ENCODE results near the gene NOCT. TPM values are rescaled to one million over a fixed set of nuclear protein-coding genes. Genes with fewer than 3 reads are reported as not detected.
A peak's percentile ranks its signal among the peaks of the same experiment; 100 is the strongest.

The NOCT gene
- total RNA-seq, 1 donor from 2014 or later: 4.2 TPM

DNA sequence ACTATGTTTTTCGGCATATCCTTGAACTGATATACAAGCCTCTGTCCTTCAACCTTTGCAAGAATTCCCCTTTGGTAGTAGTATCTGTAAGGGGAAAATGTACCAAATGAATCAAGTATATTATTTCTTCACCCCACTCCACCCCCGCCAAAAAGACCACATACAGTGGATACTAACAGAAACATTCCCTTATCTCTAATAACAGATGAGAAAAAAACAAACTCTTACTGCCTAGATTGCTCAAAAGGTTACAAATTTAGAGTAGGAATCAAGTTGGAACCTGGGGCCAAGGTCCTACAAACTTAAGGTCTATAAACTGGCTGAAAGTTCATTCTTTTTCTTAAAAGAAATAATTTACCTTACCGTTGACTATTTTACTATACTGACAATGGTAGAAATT, 45.0 kb downstream of the NOCT start:
- intact Hi-C loops (cut with DNase I): no loop called here
- Histone ChIP-seq H3K27me3 (no peaks in the 10 kb centered on the region), H3K4me3 (no peak overlapping the region), H3K27ac (no peak overlapping the region), H3K4me1 (peaks cover 5% of the 10 kb centered on the region), H3K9me3 (no peaks in the 10 kb centered on the region), H3K36me3 (peaks cover 0 to 68% of the 10 kb centered on the region in 2 donors)
- TF ChIP-seq POLR2A (IDR thresholded peaks at IDR 0.05): no peak
- no peak for DNase-seq (ENCODE audit: extremely low spot score in 2 of 2)

DNA sequence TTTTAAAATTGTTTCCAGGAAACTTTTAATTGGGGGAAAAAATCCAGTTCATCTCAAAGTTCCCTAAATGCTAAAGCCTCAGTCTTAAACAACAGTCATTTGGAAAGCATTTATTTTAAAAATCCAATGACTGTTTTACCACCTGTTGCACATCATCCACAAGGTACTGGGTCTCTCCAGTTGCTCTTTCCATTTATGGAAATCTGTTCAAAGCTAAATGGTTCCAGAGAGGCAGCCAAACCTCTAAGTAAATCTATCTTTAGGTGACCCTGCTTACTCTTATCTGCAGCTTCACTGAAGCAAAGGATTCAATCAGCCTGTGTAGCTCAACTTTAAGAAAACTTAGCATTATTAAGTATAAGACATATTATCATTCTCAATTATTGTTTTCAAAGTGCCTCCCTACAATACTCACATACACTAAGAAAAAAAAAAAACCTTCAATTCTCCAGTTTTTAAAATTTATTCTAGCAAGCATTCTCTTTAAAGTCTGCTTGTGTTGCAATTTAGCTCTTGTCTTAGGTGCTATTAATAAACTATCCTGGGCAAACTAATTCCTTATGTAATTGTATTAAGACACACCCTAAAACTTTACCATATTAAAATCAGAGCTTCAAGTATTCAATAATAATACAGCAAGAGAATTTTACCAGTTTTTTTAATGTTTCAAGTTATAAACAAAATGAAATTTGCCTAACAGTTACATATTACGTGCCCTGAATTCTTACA, 60.6 kb downstream of the NOCT start:
- TF ChIP-seq, protein P1, sequence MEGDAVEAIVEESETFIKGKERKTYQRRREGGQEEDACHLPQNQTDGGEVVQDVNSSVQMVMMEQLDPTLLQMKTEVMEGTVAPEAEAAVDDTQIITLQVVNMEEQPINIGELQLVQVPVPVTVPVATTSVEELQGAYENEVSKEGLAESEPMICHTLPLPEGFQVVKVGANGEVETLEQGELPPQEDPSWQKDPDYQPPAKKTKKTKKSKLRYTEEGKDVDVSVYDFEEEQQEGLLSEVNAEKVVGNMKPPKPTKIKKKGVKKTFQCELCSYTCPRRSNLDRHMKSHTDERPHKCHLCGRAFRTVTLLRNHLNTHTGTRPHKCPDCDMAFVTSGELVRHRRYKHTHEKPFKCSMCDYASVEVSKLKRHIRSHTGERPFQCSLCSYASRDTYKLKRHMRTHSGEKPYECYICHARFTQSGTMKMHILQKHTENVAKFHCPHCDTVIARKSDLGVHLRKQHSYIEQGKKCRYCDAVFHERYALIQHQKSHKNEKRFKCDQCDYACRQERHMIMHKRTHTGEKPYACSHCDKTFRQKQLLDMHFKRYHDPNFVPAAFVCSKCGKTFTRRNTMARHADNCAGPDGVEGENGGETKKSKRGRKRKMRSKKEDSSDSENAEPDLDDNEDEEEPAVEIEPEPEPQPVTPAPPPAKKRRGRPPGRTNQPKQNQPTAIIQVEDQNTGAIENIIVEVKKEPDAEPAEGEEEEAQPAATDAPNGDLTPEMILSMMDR (IDR thresholded peaks at IDR 0.05): no peak
- no peak for TF ChIP-seq POLR2A (IDR thresholded peaks at IDR 0.05)
- no peak for TF ChIP-seq POLR2AphosphoS5 (IDR thresholded peaks at IDR 0.05; ENCODE audit: insufficient read depth in 1 of 2, low read depth in 1 of 2)
- H3K4me1 ChIP-seq: peaks cover 48% of the 10 kb centered on the region
- no peak overlapping the region for H3K4me3 ChIP-seq
- DNase-seq (ENCODE audit: extremely low spot score in 2 of 2): no peak
- intact Hi-C loops (cut with DNase I): no loop called here
- no peak overlapping the region for H3K27ac ChIP-seq
- no peaks in the 10 kb centered on the region for H3K9me3 ChIP-seq
- H3K36me3 ChIP-seq: peaks cover 0 to 21% of the 10 kb centered on the region in 2 donors
- H3K27me3 ChIP-seq: no peaks in the 10 kb centered on the region

DNA sequence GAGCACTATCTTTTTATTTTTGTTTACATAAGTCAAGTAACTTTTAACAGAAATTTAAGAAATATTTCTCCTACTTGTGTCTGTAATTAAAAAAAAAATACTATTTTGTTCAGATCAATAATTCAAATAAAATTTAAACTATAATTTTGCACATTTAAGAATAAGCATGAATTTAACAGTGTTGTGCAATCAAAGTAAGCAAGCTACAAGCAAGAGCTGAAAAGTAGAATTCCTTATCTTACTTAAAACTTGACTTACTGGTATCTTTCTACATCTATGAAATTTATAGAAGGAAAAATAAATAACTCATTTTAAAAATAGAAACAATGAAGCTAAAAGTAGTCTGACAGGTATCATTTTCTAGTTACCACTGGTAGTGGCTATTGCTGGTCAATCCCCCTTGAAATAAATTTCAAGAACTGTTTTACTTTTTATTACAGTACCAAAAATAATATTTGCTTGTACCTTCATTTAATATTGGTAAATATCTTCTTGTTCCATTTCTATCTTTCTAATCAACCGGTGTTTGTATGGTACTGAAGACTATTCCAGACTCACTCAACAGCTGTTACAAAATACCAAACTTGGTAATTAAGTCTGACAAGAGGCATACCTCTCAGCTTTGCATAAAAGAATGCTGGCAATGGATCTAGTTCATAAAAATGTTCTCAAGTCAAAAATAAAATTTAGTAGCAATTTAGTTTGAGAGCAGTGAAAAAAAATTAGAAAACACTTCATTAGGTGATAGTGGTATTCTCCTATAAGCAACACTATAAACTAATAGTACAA, 62.2 kb downstream of the NOCT start:
- Histone ChIP-seq H3K4me3 (no peak overlapping the region), H3K4me1 (peaks cover 59% of the 10 kb centered on the region), H3K9me3 (no peaks in the 10 kb centered on the region), H3K27ac (no peak overlapping the region), H3K27me3 (no peaks in the 10 kb centered on the region), H3K36me3 (peaks cover 0 to 5% of the 10 kb centered on the region in 2 donors)
- intact Hi-C loops (cut with DNase I): no loop called here
- no peak for TF ChIP-seq POLR2A (IDR thresholded peaks at IDR 0.05)
- TF ChIP-seq POLR2AphosphoS5 (IDR thresholded peaks at IDR 0.05; ENCODE audit: insufficient read depth in 1 of 2, low read depth in 1 of 2): no peak
- TF ChIP-seq, protein P1 (IDR thresholded peaks at IDR 0.05): no peak
- no peak for DNase-seq (ENCODE audit: extremely low spot score in 2 of 2)

DNA sequence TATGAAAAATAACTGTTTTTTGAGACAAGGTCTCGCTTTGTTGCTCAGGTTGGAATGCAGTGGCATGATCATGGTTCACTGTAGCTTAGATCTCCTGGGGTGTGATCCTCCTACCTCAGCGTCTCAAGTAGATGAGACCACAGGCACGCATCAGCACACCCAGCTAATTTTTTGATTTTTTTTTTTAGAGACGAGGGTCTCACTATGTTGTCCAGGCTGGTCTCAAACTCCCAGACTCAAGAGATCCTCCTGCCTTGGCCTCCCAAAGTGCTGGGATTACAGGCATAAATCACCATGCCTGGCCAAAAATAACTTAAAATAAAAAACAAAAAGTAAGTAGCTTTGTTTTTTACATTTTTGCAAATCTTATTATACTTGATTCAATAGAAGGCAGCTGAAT, 63.3 kb downstream of the NOCT start:
- Histone ChIP-seq H3K27me3 (no peaks in the 10 kb centered on the region), H3K4me1 (peaks cover 58% of the 10 kb centered on the region), H3K4me3 (no peak overlapping the region), H3K9me3 (no peaks in the 10 kb centered on the region), H3K27ac (no peak overlapping the region), H3K36me3 (no peaks in the 10 kb centered on the region)
- DNase-seq (ENCODE audit: extremely low spot score in 2 of 2): no peak
- no peak for TF ChIP-seq POLR2AphosphoS5 (IDR thresholded peaks at IDR 0.05; ENCODE audit: insufficient read depth in 1 of 2, low read depth in 1 of 2)
- TF ChIP-seq, protein P1 (IDR thresholded peaks at IDR 0.05): no peak
- no peak for TF ChIP-seq POLR2A (IDR thresholded peaks at IDR 0.05)
- intact Hi-C loops (cut with DNase I): no loop called here

DNA sequence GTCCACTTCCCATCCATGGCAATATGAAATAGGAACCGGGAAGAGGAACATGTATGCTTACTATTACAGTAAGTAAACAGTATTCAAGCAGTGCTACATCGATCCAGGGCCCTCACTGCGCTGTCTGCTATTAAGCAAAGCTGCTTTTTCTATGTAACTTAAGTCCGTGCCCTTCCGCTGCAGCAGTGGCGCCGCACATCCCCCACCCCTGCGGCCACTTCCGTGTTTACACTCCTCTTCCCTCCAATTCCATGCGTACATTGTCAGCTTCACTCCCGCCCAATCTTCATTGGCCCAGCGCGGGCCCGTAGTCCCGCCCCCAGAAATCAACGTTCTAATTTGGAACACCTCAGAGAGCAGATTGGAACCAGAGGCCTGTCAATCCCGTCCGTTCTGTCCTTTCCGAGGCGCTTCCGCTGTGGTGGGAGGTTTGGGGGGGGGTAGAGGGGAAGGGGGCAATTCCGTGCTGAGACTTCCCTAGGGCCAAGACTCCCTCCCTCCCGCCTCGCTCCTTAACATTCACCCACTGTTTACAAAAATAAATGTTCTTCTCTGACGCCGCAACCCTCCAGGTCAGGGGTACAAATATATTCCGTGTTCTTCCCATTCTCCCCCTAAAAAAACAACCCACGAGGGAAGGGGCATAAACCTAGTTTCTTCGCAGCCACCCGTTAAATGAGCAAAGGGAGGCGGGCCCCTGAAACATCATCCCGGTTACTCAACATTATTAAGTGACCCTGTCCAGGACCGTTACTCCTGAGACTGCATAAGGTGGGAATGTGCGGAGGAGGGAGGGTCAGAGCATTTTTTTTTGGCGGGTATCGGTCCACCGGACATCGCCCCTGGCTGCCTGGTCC, 67.4 kb downstream of the NOCT start:
- H3K36me3 ChIP-seq: no peaks in the 10 kb centered on the region
- peak; percentile 97 to 98 for DNase-seq (ENCODE audit: extremely low spot score in 2 of 2)
- no peaks in the 10 kb centered on the region for H3K9me3 ChIP-seq
- intact Hi-C loops (cut with DNase I): loop anchor here (5.0 kb wide), 2 partner anchors 94 to 214 kb away; partner anchors contain the start of gene ELF2
- no peaks in the 10 kb centered on the region for H3K27me3 ChIP-seq
- TF ChIP-seq, protein P1 (IDR thresholded peaks at IDR 0.05): no peak
- TF ChIP-seq POLR2AphosphoS5 (IDR thresholded peaks at IDR 0.05; ENCODE audit: insufficient read depth in 1 of 2, low read depth in 1 of 2): peak; percentile 72 to 92
- peaks cover 38% of the 10 kb centered on the region for H3K4me1 ChIP-seq
- peak overlapping the region; percentile 83 to 92 for H3K4me3 ChIP-seq
- peak overlapping the region; percentile 95 for H3K27ac ChIP-seq

All from vagina (tissue), 2 donors.